Esophagus squamous epithelium (tissue), 4 donors: ENCODE measurements around the gene LGI4.

Experiments used
- CTCF ChIP-seq, 6 experiments: fragments of 450-650 bp in 4 of 6; fragments of 200-600 bp in 2 of 6; sonication (generic) in 2 of 6; IDR thresholded peaks; one replicate each; pipeline ENCODE4 v1.5.1; 2016 to 2019; ENCODE audit warnings: antibody characterized with exemption in 6 of 6, mild to moderate bottlenecking in 4 of 6, moderate library complexity in 4 of 6
- POLR2A ChIP-seq, 4 donors: fragments of 450-650 bp; IDR thresholded peaks; one replicate each; pipeline ENCODE4 v1.6.1; 2017; ENCODE audit warnings: antibody characterized with exemption in 4 of 4, mild to moderate bottlenecking in 4 of 4, moderate library complexity in 3 of 4

DNA sequence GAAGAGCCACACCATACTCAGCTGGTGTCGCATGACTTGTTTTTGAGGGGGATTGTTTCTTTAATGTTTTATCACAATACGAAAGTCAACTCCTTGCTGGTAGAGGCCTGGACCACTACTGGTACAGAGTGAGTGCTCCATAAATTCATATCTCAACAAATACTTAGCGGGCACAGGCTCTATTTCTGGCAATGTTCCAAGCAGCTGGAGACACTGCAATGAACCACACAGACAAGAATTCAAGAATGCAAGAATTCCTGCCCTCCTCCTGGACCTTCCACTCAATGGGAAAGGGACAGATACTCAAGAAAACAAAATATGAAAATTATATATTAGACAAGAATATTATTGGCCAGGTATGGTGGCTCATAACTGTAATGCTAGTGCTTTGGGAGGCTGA is 14.6 kb upstream of the LGI4 start:
- TF ChIP-seq POLR2A (IDR thresholded peaks at IDR 0.05) (no peak), CTCF (IDR thresholded peaks at IDR 0.05) (no peak)
